ENCODE results near the gene GOSR2.

The GOSR2 gene

DNA sequence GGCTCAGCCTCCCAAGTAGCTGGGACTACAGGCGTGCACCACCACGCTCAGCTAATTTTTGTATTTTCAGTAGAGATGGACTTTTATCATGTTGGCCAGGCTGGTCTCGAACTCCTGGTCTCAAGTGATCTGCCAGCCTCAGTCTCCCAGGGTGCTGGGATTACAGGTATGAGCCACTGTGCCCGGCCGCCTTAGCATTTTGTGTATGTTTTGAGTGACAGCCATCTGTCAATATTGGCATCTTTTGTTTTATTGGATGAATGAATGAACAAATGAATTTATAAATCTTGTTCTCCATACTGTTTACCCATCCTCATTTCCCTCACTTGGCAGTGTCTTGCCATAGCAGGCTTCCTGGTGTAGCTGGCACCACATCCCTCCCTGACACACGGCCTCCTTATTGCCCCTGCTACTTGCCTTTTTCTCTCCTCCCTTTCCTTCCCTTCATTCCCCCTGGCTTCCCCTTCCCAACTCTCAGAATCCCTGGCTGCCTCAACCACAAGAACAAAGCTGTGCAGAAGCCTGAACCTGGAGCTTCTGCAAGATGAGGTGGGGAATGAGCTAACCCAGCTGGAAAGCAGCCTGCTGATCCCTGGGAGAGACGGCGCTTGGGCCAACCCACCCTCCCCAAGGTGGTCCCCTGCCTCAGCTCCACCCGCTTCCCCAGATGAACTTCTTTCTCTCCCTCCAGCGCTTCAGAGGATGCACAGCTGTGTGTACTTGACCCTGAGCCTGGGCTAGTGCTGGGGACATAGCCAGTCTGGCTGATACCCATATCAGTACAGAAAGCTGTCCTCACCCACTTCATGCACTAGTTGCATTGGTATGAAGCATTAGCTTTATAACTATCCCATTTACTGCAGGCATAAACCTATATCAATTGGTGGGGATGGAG lies 37.3 kb upstream of the GOSR2 start:
- Histone ChIP-seq H3K9me3 (ENCODE audit: low read length) (no peaks in the 10 kb centered on the region), H2AFZ (ENCODE audit: low read depth, low read length) (no peak overlapping the region), H3K4me3 (ENCODE audit: low read length) (no peak overlapping the region), H3K4me1 (ENCODE audit: insufficient read depth, low read length) (peaks cover 17% of the 10 kb centered on the region), H3K27me3 (ENCODE audit: insufficient read depth, low read length) (peaks cover 7% of the 10 kb centered on the region), H3K36me3 (ENCODE audit: insufficient read depth, low read length) (no peaks in the 10 kb centered on the region)

DNA sequence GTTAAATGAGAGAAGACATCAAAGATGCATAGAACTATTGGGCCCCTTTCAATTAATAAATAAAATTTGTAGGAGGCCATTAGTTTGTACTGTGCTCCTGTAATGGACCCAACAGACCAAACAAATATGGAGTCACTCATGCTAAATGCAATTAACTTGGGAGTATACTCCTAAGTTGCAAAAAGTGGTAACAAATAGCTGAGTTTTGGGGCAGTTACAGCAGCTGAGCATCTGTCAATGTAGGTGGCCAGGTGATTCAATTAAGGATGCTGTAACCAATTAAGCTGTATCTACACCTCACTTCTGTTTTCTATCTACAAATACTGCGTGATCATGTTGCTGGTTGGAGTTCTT lies 36.7 kb upstream of the GOSR2 start:
- no peaks in the 10 kb centered on the region for H3K36me3 ChIP-seq (ENCODE audit: insufficient read depth, low read length)
- peaks cover 17% of the 10 kb centered on the region for H3K4me1 ChIP-seq (ENCODE audit: insufficient read depth, low read length)
- H3K9me3 ChIP-seq (ENCODE audit: low read length), result no peaks in the 10 kb centered on the region
- H2AFZ ChIP-seq (ENCODE audit: low read depth, low read length), result no peak overlapping the region
- H3K4me3 ChIP-seq (ENCODE audit: low read length), result no peak overlapping the region
- peaks cover 8% of the 10 kb centered on the region for H3K27me3 ChIP-seq (ENCODE audit: insufficient read depth, low read length)

DNA sequence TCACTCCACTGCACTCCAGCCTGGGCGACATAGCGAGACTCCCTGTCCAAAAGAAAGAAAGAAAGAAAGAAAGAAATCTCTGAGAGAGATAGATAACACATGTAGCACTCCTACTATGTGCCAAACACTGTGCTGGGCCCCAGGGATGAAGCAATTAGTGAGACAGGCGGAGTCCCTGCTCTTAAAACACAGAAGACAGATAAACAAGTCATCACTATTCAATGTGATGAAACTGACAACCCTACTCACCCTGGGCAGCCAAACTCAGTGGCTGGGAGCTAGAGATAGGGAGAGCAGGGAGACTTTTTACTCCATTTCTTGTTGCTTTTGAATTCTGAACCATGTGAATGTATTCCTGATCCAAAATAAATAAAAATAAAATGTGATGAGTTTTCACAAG lies 35.2 kb upstream of the GOSR2 start:
- Histone ChIP-seq H3K36me3 (ENCODE audit: insufficient read depth, low read length) (no peaks in the 10 kb centered on the region), H3K4me1 (ENCODE audit: insufficient read depth, low read length) (peaks cover 17% of the 10 kb centered on the region), H2AFZ (ENCODE audit: low read depth, low read length) (no peak overlapping the region), H3K9me3 (ENCODE audit: low read length) (no peaks in the 10 kb centered on the region), H3K27me3 (ENCODE audit: insufficient read depth, low read length) (peaks cover 10% of the 10 kb centered on the region), H3K4me3 (ENCODE audit: low read length) (no peak overlapping the region)

DNA sequence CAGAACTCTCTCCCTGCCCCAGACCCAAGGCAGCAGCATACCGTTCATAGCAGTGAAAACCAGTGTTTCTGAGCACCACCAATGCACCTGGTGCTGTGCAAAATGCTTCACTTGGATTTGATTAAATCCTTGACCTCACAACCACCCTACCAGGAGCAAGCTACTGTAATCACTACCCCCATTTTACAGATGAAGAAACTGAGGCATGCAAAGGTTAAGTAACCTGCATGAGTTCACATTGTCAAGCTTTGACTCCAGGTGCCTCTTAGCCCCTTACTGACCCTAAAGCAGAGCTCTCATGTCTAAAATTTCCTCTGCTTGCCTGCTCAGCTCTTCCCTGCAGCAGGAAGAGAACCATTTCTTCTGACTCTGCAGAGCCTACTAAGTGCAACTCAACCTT lies 34.2 kb upstream of the GOSR2 start:
- Histone ChIP-seq H2AFZ (ENCODE audit: low read depth, low read length) (no peak overlapping the region), H3K4me3 (ENCODE audit: low read length) (no peak overlapping the region), H3K36me3 (ENCODE audit: insufficient read depth, low read length) (no peaks in the 10 kb centered on the region), H3K9me3 (ENCODE audit: low read length) (no peaks in the 10 kb centered on the region), H3K27me3 (ENCODE audit: insufficient read depth, low read length) (peaks cover 10% of the 10 kb centered on the region), H3K4me1 (ENCODE audit: insufficient read depth, low read length) (peaks cover 17% of the 10 kb centered on the region)

DNA sequence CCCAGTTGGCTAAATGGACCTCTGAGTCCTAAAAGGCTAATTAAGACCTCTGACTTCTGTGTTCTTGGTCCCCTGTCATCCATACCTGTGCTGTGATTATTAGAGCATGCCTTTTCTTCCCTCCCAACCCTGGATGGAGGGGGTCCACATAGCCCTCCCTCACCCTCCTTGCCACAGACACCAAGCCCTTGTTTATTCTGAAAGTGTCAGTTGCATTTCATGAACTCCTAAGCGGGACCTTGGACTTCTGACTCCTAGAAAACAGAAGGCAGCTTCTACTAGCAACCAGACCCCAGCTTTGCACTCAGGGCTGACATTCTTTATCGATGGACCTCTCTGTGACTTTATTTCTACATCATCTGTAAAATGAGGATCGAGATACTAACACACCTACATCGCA lies 33.4 kb upstream of the GOSR2 start:
- H3K4me1 ChIP-seq (ENCODE audit: insufficient read depth, low read length), result peaks cover 13% of the 10 kb centered on the region
- no peak overlapping the region for H3K4me3 ChIP-seq (ENCODE audit: low read length)
- H3K27me3 ChIP-seq (ENCODE audit: insufficient read depth, low read length), result peaks cover 10% of the 10 kb centered on the region
- H3K36me3 ChIP-seq (ENCODE audit: insufficient read depth, low read length), result no peaks in the 10 kb centered on the region
- H3K9me3 ChIP-seq (ENCODE audit: low read length), result no peaks in the 10 kb centered on the region
- no peak overlapping the region for H2AFZ ChIP-seq (ENCODE audit: low read depth, low read length)

DNA sequence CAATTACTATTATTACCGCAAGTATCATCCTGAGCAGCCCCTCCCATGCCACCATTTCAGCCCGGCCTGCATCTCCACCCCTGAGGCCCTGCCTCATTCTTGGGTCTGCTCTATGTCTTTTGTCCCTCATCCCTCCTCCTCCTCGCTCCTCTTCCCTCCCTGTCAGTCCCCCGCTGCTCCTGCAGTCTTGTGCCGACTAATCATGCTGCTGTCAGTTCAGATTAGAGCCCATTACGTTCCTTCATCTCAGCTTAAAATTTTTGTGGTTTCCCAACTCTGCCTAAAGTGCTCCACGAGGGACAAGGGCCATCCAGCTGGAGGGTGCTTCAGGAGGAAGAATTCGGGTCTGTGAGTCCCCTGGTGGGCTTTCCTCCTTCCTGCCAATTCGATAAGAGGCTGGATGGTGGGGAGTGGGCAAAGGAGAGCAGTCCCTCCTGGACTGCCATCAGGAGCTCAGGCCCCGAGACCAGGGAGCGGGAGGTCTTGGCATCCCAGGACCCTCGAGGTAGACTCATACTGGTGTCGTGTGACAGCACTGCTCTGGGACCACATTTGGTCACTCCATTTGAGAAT lies 32.9 kb upstream of the GOSR2 start:
- no peak overlapping the region for H3K4me3 ChIP-seq (ENCODE audit: low read length)
- H3K4me1 ChIP-seq (ENCODE audit: insufficient read depth, low read length), result peaks cover 13% of the 10 kb centered on the region
- H3K36me3 ChIP-seq (ENCODE audit: insufficient read depth, low read length), result no peaks in the 10 kb centered on the region
- no peak overlapping the region for H2AFZ ChIP-seq (ENCODE audit: low read depth, low read length)
- no peaks in the 10 kb centered on the region for H3K9me3 ChIP-seq (ENCODE audit: low read length)
- peaks cover 10% of the 10 kb centered on the region for H3K27me3 ChIP-seq (ENCODE audit: insufficient read depth, low read length)

DNA sequence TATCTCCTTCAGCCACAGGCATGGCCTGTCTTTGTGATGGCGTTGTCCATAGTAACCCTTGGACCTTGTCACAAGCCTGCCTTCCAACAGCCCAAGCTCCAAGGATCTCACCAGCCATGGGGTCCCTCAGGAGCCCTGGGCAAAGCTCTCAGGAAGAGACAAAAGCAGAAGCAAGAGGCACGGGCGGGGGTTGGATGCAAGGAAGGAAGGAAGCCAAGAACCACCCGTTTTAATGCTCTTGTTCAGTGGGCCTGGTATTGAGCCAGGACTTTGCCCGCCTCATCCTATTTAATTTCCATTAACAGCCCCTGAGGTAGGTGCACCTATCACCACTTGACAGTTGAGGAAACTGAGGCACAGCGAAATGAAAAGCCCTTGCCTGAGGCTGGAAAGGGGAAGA lies 32.3 kb upstream of the GOSR2 start:
- Histone ChIP-seq H3K27me3 (ENCODE audit: insufficient read depth, low read length) (peaks cover 10% of the 10 kb centered on the region), H3K36me3 (ENCODE audit: insufficient read depth, low read length) (no peaks in the 10 kb centered on the region), H3K4me3 (ENCODE audit: low read length) (no peak overlapping the region), H2AFZ (ENCODE audit: low read depth, low read length) (no peak overlapping the region), H3K4me1 (ENCODE audit: insufficient read depth, low read length) (peaks cover 13% of the 10 kb centered on the region), H3K9me3 (ENCODE audit: low read length) (no peaks in the 10 kb centered on the region)

DNA sequence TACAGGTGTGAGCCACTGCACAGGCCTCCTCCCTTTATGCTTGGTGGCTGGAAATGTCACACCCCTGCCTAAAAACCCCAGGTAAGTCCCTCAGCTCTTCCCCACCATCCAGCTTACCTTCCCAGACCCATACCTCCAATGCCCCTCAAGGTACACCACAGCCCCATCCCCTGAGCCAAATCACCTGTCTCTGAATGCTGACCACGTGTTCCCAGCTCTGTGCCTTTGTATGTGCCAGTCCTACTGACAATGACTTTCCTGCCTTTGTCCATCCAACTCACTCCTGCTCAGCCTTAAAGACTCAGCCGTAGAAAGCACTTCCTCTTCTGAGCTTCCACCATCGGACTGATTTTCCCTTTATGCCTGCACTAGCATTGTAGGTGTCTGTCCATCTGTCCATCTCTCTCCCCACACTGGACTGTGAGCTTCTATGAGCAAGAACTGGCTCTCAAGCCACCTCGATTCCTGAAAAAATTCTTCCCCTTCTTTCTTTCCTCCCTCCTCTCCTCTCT lies 30.7 kb upstream of the GOSR2 start:
- H3K4me3 ChIP-seq (ENCODE audit: low read length), result no peak overlapping the region
- peaks cover 1% of the 10 kb centered on the region for H3K9me3 ChIP-seq (ENCODE audit: low read length)
- peaks cover 13% of the 10 kb centered on the region for H3K4me1 ChIP-seq (ENCODE audit: insufficient read depth, low read length)
- no peaks in the 10 kb centered on the region for H3K36me3 ChIP-seq (ENCODE audit: insufficient read depth, low read length)
- no peak overlapping the region for H2AFZ ChIP-seq (ENCODE audit: low read depth, low read length)
- H3K27me3 ChIP-seq (ENCODE audit: insufficient read depth, low read length), result peaks cover 10% of the 10 kb centered on the region

DNA sequence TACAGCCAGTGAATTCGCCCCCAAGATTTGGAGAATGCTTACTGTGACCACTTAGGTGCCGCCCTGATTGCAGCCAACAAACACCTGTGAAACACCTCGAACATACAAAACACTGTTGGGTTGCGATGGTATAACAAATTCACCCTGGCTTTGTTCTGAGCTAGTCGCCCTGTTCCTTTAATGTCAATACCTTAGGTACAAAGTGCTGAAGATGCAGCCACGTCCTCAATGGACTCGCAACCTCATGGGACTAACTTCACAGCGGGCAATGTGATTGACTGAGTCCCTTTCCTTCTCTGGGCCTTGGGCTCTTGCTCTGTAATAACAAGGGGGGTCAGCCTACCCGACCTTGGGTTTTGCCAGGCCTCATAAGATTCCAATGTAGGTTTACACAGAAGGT lies 28.9 kb upstream of the GOSR2 start:
- Histone ChIP-seq H3K36me3 (ENCODE audit: insufficient read depth, low read length) (no peaks in the 10 kb centered on the region), H3K27me3 (ENCODE audit: insufficient read depth, low read length) (peaks cover 5% of the 10 kb centered on the region), H3K9me3 (ENCODE audit: low read length) (peaks cover 2% of the 10 kb centered on the region), H3K4me3 (ENCODE audit: low read length) (no peak overlapping the region), H3K4me1 (ENCODE audit: insufficient read depth, low read length) (peaks cover 13% of the 10 kb centered on the region), H2AFZ (ENCODE audit: low read depth, low read length) (no peak overlapping the region)

DNA sequence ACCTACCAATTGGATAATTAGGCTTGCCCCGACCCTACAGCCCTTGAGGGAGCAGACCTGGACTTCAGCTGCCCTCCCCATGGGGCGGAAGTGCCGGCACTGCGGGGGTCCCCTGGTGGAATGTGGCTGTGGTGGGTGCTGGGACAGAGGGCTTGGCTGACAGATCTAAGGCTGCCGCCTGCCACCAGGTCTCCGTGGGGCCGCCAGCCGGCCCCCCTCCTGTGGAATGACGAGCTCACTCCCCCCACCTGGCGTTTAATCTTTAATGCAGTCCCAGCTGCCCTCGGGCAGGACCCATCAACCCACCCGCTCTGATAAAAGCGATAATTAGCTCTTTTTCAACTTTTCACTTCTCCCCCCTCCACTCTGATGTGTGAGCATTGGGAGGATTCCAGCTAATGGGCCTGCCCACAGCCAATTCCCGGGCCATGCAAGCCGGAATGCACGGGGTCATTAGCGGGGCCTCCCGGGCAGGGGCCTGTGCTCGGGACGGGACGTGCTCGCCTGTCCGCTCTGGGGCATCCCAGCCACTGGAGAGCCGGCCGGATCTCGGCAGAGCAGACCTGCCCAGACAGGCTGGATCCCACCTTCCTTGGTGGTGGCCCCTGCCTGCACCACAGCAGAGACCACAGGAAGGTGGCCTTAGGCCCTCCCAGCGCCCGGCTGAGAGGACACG lies 28.3 kb upstream of the GOSR2 start:
- H3K4me3 ChIP-seq (ENCODE audit: low read length), result no peak overlapping the region

DNA sequence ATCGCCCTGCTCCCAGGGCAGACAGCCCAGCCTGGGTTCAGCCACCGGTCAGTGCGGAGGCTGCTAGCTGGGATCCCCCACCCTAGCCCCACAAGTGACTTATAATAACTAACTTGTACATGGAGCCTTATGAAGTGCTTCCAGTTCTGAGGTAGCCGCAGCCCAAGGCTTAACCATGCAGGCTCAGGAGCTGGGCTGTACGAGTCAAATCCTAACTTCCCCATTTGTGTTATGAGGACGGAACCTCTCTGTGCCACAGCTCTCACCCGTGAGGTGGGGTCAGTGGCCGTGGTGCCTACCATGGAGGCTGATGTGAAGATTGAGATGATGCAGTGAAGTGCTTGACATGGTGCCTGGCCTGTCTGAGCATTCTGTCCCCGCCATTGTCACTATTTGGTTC lies 27.8 kb upstream of the GOSR2 start:
- Histone ChIP-seq H3K4me1 (ENCODE audit: insufficient read depth, low read length) (peaks cover 3% of the 10 kb centered on the region), H3K27me3 (ENCODE audit: insufficient read depth, low read length) (peaks cover 3% of the 10 kb centered on the region), H3K4me3 (ENCODE audit: low read length) (no peak overlapping the region), H2AFZ (ENCODE audit: low read depth, low read length) (no peak overlapping the region), H3K9me3 (ENCODE audit: low read length) (peaks cover 2% of the 10 kb centered on the region), H3K36me3 (ENCODE audit: insufficient read depth, low read length) (no peaks in the 10 kb centered on the region)

More for the DNA sequence above, 28.3 kb upstream of the GOSR2 start:
- H3K27me3 ChIP-seq (ENCODE audit: insufficient read depth, low read length), result peaks cover 3% of the 10 kb centered on the region
- peaks cover 2% of the 10 kb centered on the region for H3K9me3 ChIP-seq (ENCODE audit: low read length)
- H3K36me3 ChIP-seq (ENCODE audit: insufficient read depth, low read length), result no peaks in the 10 kb centered on the region
- peaks cover 9% of the 10 kb centered on the region for H3K4me1 ChIP-seq (ENCODE audit: insufficient read depth, low read length)
- H2AFZ ChIP-seq (ENCODE audit: low read depth, low read length), result no peak overlapping the region

DNA sequence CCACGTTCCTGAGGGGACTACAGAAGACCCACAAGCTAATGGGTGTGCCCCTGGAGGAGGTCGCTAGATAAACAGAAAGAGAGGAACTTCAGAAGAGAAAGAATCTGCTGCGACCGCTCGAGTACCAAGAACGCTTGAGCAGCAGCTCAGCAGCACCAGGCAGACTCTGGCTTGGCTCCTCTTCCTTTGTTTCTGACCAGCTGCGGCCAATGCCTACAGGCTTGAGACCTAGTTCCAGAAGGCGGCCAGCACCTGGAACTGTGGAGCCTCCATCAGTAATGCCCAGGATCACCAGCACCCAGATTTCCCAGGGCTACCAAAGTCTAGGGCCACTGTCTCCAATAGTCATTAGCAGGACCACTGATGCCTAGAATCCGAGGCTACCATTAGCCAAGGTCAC lies 26.0 kb upstream of the GOSR2 start:
- Histone ChIP-seq H3K9me3 (ENCODE audit: low read length) (peaks cover 2% of the 10 kb centered on the region), H2AFZ (ENCODE audit: low read depth, low read length) (no peak overlapping the region), H3K36me3 (ENCODE audit: insufficient read depth, low read length) (no peaks in the 10 kb centered on the region), H3K4me3 (ENCODE audit: low read length) (no peak overlapping the region), H3K4me1 (ENCODE audit: insufficient read depth, low read length) (no peaks in the 10 kb centered on the region), H3K27me3 (ENCODE audit: insufficient read depth, low read length) (peaks cover 3% of the 10 kb centered on the region)

DNA sequence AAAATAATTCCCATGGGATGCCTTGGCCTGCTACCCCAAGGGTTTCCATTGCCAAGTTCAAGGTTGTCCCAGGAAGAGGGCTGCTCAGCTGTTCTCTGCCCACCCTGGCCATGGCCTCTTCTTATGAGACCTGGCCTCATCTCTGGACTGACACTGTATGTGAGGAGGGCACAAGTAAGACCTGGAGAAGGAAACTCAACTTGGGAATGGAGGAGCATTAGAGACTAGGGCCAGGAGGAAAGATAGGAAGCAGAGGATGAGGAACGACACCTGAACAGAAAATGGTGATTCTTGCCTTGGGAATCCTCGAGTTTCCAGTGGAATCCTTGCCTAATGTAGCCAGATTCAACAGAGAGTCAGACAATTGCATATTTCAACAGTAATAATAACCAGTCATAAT lies 24.6 kb upstream of the GOSR2 start:
- no peak overlapping the region for H3K4me3 ChIP-seq (ENCODE audit: low read length)
- H3K27me3 ChIP-seq (ENCODE audit: insufficient read depth, low read length), result peaks cover 3% of the 10 kb centered on the region
- H3K36me3 ChIP-seq (ENCODE audit: insufficient read depth, low read length), result no peaks in the 10 kb centered on the region
- H3K4me1 ChIP-seq (ENCODE audit: insufficient read depth, low read length), result no peaks in the 10 kb centered on the region
- peaks cover 2% of the 10 kb centered on the region for H3K9me3 ChIP-seq (ENCODE audit: low read length)
- H2AFZ ChIP-seq (ENCODE audit: low read depth, low read length), result no peak overlapping the region
